ENCODE results near the gene TSPO. TPM values are rescaled to one million over a fixed set of nuclear protein-coding genes. Genes with fewer than 3 reads are reported as not detected.
"Not testable (repeated sequence)": the region's sequence is repeated elsewhere in the genome, so short reads cannot be mapped to it uniquely, and the experiment has no call there.

TSPO gene
- total RNA-seq, 2 donors from 2014 or later, result 113 to 225 TPM

DNA sequence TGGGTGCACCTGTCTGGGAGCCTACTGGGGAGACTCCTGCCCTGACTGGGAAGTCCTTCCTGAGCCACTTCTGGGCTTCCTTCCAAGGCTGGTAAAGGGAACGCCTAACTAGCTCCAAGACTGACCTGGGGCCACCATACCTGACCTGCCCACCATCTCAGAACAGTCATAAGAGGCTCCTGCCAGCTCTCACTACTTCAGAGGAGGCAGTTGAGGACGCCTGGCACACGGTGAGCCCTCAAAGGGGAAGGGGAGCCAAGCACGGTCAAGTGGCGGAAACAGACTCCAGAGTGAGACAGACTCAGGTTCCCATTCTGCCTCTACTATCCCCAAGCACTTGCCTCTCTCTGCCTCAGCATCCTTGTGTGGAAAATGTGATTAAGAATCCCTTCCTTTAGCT lies 15.8 kb upstream of the TSPO start:
- H3K36me3 ChIP-seq (replicated peaks in 1 of 2; ENCODE audit: insufficient read depth in 1 of 2, low read depth in 2 of 2), result peaks cover 3 to 18% of the 10 kb centered on the region in 2 donors
- no peaks in the 10 kb centered on the region for H3K27me3 ChIP-seq
- WGBS, 2 donors, result 86 to 95% methylated on average over 5 of the region's 5 CpGs
- ATAC-seq (no peak), DNase-seq (no peak)
- TF ChIP-seq, protein P1, sequence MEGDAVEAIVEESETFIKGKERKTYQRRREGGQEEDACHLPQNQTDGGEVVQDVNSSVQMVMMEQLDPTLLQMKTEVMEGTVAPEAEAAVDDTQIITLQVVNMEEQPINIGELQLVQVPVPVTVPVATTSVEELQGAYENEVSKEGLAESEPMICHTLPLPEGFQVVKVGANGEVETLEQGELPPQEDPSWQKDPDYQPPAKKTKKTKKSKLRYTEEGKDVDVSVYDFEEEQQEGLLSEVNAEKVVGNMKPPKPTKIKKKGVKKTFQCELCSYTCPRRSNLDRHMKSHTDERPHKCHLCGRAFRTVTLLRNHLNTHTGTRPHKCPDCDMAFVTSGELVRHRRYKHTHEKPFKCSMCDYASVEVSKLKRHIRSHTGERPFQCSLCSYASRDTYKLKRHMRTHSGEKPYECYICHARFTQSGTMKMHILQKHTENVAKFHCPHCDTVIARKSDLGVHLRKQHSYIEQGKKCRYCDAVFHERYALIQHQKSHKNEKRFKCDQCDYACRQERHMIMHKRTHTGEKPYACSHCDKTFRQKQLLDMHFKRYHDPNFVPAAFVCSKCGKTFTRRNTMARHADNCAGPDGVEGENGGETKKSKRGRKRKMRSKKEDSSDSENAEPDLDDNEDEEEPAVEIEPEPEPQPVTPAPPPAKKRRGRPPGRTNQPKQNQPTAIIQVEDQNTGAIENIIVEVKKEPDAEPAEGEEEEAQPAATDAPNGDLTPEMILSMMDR (IDR thresholded peaks at IDR 0.05), result no peak
- TF ChIP-seq POLR2A (IDR thresholded peaks at IDR 0.05), result no peak
- H3K4me1 ChIP-seq, result no peaks in the 10 kb centered on the region
- H3K27ac ChIP-seq, result no peak overlapping the region
- intact Hi-C loops (cut with DNase I), result no loop called here
- no peak overlapping the region for H3K4me3 ChIP-seq
- H3K9me3 ChIP-seq, result no peaks in the 10 kb centered on the region

DNA sequence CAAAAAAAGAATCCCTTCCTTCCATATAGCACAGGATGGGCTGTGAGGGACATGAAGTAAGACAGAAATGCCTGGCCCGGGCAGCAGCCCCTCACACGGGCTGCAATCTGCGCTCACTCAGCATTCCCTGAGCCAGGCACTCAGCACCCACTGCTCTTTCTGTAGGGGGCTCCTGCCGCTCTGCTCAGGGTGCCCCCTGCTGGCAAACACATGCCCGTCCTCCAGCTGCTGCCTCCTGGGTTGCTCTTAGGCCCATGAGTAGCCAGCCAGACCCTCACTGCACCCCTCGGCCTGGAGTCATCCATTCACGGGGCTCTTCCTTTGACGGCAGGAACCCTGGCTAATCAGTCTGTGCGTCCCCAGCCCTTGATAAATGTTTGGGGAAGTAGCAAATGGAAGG lies 15.1 kb upstream of the TSPO start:
- ATAC-seq (no peak), DNase-seq (peak in 2 of 4 donors; percentile 32 to 52)
- Histone ChIP-seq H3K27ac (no peak overlapping the region), H3K4me1 (peaks cover 3% of the 10 kb centered on the region), H3K27me3 (no peaks in the 10 kb centered on the region), H3K36me3 (replicated peaks in 1 of 2; ENCODE audit: insufficient read depth in 1 of 2, low read depth in 2 of 2) (peaks cover 3 to 18% of the 10 kb centered on the region in 2 donors), H3K9me3 (no peaks in the 10 kb centered on the region), H3K4me3 (no peak overlapping the region)
- intact Hi-C loops (cut with DNase I), result no loop called here
- TF ChIP-seq, protein P1 (IDR thresholded peaks at IDR 0.05), result peak; percentile 27 to 46 (median 35)
- no peak for TF ChIP-seq POLR2A (IDR thresholded peaks at IDR 0.05)
- WGBS, 2 donors, result 46 to 61% methylated on average over 9 of the region's 9 CpGs

DNA sequence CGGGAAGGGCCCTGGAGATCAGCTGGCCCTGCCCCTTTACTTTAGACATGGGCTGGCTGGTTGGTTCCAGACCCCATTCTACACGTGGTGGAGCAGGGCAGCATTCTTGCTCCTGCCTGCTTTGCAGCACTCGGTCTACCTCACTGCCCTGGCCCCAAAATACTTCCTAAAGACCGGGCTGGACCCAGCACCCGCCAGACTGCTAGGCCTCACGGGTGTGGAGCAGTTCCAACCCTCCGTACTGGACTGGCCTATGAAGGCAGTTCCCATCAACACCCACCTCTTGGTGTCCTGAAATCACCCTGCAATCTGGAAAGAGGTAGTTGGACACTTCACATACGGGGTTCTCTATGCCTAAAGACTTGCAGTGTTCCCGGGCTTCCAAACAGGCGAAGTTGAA lies 14.6 kb upstream of the TSPO start:
- H3K36me3 ChIP-seq (replicated peaks in 1 of 2; ENCODE audit: insufficient read depth in 1 of 2, low read depth in 2 of 2), result peaks cover 0 to 14% of the 10 kb centered on the region in 2 donors
- TF ChIP-seq, protein P1 (IDR thresholded peaks at IDR 0.05), result no peak
- no peak for TF ChIP-seq POLR2A (IDR thresholded peaks at IDR 0.05)
- no peak overlapping the region for H3K27ac ChIP-seq
- 70 to 90% methylated on average over 9 to 10 of the region's 10 CpGs for WGBS, 2 donors
- DNase-seq (no peak), ATAC-seq (no peak)
- no peaks in the 10 kb centered on the region for H3K9me3 ChIP-seq
- no peaks in the 10 kb centered on the region for H3K27me3 ChIP-seq
- intact Hi-C loops (cut with DNase I), result no loop called here
- peaks cover 8% of the 10 kb centered on the region for H3K4me1 ChIP-seq
- no peak overlapping the region for H3K4me3 ChIP-seq

DNA sequence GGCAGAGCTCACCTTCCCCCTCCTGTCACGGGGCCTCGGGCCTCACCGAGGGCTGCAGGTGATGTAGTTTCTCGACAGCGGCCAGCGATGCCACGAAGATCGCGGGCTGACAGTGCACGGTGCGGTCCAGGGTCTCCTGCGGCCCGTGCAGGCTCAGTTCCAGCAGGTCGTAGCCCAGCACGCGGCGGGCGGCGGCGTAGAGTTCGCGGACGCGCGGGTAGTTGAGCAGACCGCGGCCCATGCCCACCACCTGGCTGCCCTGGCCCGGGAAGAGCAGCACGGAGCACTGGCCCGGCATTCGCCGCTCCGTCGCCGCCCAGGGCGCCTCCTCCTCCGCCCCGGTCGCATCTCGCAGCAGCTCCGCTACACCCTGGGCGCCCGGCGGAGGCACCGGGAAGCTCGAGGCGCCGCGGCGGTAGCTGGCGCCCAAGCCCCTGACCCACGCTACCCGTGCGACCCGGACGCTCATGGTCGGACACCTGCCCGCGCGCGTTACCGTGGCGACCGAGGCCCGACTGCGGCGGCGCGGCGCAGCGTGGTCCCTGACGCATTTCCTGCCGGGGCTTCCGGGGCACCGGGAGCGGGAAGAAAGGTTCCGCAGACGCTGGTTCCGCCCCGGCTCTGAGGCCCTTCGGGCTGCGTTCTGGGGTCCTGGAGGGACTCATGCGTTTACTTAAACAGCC lies 8.3 kb upstream of the TSPO start, which contains the start of gene MCAT:
MCAT (minus strand) TSS at position 519 of the 683 bp plus-strand sequence; CDS start at position 469, 50 bp downstream.
- DNase-seq (peak; percentile 85 to 90 (median 86)), ATAC-seq (peak; percentile 96)
- Histone ChIP-seq H3K9me3 (no peaks in the 10 kb centered on the region), H3K36me3 (replicated peaks in 1 of 2; ENCODE audit: insufficient read depth in 1 of 2, low read depth in 2 of 2) (no peaks in the 10 kb centered on the region), H3K27ac (peak within 1 kb of the TSS; percentile 18 to 77 (median 74)), H3K4me3 (peak within 1 kb of the TSS; percentile 62 to 94), H3K27me3 (no peaks in the 10 kb centered on the region), H3K4me1 (peaks cover 15% of the 10 kb centered on the region)
- TF ChIP-seq, protein P1 (IDR thresholded peaks at IDR 0.05), result no peak
- peak; percentile 28 to 69 (median 58) for TF ChIP-seq POLR2A (IDR thresholded peaks at IDR 0.05)
- intact Hi-C loops (cut with DNase I), result no loop called here
- 0% methylated on average over 65 of the region's 83 CpGs; no CpG with 5 or more reads in 1 of the 2 donors for WGBS, 2 donors

DNA sequence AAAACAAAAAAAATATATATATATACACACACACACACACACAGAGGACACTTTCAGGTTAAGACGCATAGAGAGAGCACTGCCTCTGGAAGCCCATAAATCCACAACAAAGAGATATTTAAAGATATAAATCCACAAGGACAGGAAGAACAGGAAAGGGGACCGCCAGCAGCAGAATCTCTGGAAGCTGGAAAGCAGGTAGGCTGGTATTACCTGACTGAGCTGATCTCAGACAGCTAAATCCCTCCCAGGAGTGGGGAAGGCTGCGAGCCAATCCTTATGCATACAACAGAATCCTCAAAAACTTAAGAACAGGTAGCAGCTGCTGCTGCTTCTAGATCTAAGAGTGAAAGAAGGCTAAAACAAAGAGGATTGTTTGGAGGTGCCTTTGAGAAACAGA lies 6.4 kb upstream of the TSPO start:
- no peak for TF ChIP-seq POLR2A (IDR thresholded peaks at IDR 0.05)
- TF ChIP-seq, protein P1 (IDR thresholded peaks at IDR 0.05), result no peak
- intact Hi-C loops (cut with DNase I), result no loop called here
- no peak for DNase-seq
- Histone ChIP-seq H3K9me3 (no peaks in the 10 kb centered on the region), H3K27ac (no peak overlapping the region), H3K36me3 (replicated peaks in 1 of 2; ENCODE audit: insufficient read depth in 1 of 2, low read depth in 2 of 2) (no peaks in the 10 kb centered on the region), H3K4me3 (no peak overlapping the region), H3K4me1 (peaks cover 15% of the 10 kb centered on the region), H3K27me3 (no peaks in the 10 kb centered on the region)
- 72 to 80% methylated on average over 3 of the region's 3 CpGs for WGBS, 2 donors
- ATAC-seq, result no peak

DNA sequence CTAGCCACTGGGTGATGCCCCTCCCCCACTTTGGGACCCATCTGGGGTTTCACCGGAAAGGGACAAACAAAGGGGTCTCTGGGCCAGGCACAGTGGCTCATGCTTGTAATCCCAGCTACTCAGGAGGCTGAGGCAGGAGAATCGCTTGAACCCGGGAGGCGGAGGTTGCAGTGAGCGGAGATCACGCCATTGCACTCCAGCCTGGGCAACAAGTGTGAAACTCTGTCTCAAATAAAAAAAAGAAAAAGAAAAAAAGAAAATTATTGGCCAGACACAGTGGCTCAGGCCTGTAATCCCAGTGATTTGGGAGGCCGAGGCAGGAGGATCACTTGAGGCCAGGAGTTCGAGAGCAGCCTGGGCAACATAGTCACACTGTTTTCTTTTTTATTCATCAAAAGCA lies 6.0 kb upstream of the TSPO start:
- peaks cover 15% of the 10 kb centered on the region for H3K4me1 ChIP-seq
- H3K36me3 ChIP-seq (replicated peaks in 1 of 2; ENCODE audit: insufficient read depth in 1 of 2, low read depth in 2 of 2); H3K27me3 ChIP-seq; ATAC-seq; DNase-seq; H3K9me3 ChIP-seq; H3K27ac ChIP-seq; H3K4me3 ChIP-seq; intact Hi-C loops (cut with DNase I): not testable (repeated sequence)
- WGBS, 2 donors, result 88 to 91% methylated on average over 8 of the region's 8 CpGs

DNA sequence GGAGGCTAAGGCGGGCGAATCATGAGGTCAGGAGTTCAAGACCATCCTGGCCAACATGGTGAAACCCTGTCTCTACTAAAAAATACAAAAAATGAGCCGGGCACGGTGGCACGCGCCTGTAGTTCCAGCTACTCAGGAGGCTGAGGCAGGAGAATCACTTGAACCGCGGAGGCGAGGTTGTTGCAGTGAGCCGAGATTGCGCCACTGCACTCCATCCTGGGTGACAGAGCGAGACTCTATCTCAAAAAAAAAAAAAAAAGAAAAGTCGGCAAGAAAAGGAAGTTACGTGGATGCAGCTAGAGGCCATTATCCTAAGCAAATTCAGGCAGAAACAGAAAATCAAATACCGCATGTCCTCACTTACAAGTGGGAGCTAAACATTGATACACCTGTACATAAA lies 5.0 kb upstream of the TSPO start:
- intact Hi-C loops (cut with DNase I); H3K36me3 ChIP-seq (replicated peaks in 1 of 2; ENCODE audit: insufficient read depth in 1 of 2, low read depth in 2 of 2); H3K9me3 ChIP-seq; ATAC-seq; H3K27me3 ChIP-seq; H3K4me3 ChIP-seq: not testable (repeated sequence)
- Histone ChIP-seq H3K4me1 (peaks cover 12% of the 10 kb centered on the region), H3K27ac (peak overlapping the region in 1 of 4 donors; percentile 49)
- peak in 1 of 4 donors; percentile 49 for DNase-seq
- 68 to 72% methylated on average over 15 of the region's 15 CpGs for WGBS, 2 donors
